H1 (cell line): ENCODE data around the gene ANKS1B. TPM values are rescaled to one million over a fixed set of nuclear protein-coding genes. Genes with fewer than 3 reads are reported as not detected.

Experiments used
- CTCF ChIA-PET: fragments of 300-600 bp; sonication (Branson Sonifier 250); formaldehyde crosslinking; loops from one replicate; lab custom pipeline; 2021; ENCODE audit not compliant: partially characterized antibody; lab: Charles Lee
- POLR2A ChIA-PET: fragments of 300-600 bp; sonication (Branson Sonifier 250); formaldehyde crosslinking; loops from one replicate; lab custom pipeline; 2021; ENCODE audit warnings: inconsistent platforms; ENCODE audit not compliant: partially characterized antibody; lab: Charles Lee
- DNase-seq, 2 experiments: peaks; one replicate each; pipeline versions ENCODE4 v3.0.0 to v3.0.0-alpha.2; 2010 to 2022; ENCODE audit warnings: low spot score in 2 of 2, low read depth in 1 of 2, mixed read lengths in 1 of 2
- FAIRE-seq: peaks from 2 replicates; lab custom pipeline; 2011; peaks lifted over from hg19 to GRCh38; lab: Jason Lieb, UNC
- H2AFZ ChIP-seq: 2 replicates; pipeline ENCODE4 v1.8.1; 2012; ENCODE audit warnings: low read length, inconsistent platforms
- H2AK5ac ChIP-seq: 2 replicates; pipeline ENCODE4 v1.6.1; 2013; ENCODE audit warnings: low read depth, low read length
- H2BK120ac ChIP-seq: replicated peaks from 2 replicates; pipeline ENCODE3; 2013; ENCODE audit warnings: low read depth, low read length, inconsistent platforms
- H2BK12ac ChIP-seq: 2 replicates; pipeline ENCODE4 v1.6.1; 2013; ENCODE audit warnings: low read depth, low read length
- H2BK15ac ChIP-seq: 2 replicates; pipeline ENCODE4 v1.6.1; 2013; ENCODE audit warnings: low read length
- H2BK20ac ChIP-seq: 2 replicates; pipeline ENCODE4 v1.6.1; 2013; ENCODE audit warnings: low read length
- H2BK5ac ChIP-seq: 2 replicates; pipeline ENCODE4 v1.6.1; 2013; ENCODE audit warnings: low read depth, low read length
- H3K14ac ChIP-seq: 2 replicates; pipeline ENCODE4 v1.6.1; 2013; ENCODE audit warnings: inconsistent platforms; ENCODE audit not compliant: insufficient read length
- H3K18ac ChIP-seq: 2 replicates; pipeline ENCODE4 v1.6.1; 2013; ENCODE audit warnings: low read length; ENCODE audit errors: extremely low read depth
- H3K23ac ChIP-seq: 2 replicates; pipeline ENCODE4 v1.6.1; 2013; ENCODE audit warnings: inconsistent platforms; ENCODE audit not compliant: insufficient read length
- H3K23me2 ChIP-seq: 2 replicates; pipeline ENCODE4 v1.6.1; 2013; ENCODE audit warnings: low read depth, low read length
- H3K27ac ChIP-seq: 2 replicates; pipeline ENCODE4 v1.6.1; 2011; ENCODE audit warnings: low read depth, low read length, inconsistent platforms
- H3K27me3 ChIP-seq, 4 experiments: replicated peaks in 1 of 4; 1 replicate in 1 of 4; 2 replicates in 3 of 4; pipeline versions ENCODE4 v1.6.1 to v1.8.1; 2011 to 2013; ENCODE audit warnings: low read length in 3 of 4, mild to moderate bottlenecking in 3 of 4, inconsistent platforms in 2 of 4, mixed read lengths in 2 of 4, moderate library complexity in 1 of 4; ENCODE audit not compliant: control insufficient read depth in 3 of 4, insufficient read depth in 3 of 4; ENCODE audit errors: extremely low read depth in 1 of 4
- H3K36me3 ChIP-seq, 4 experiments: 2 replicates each; pipeline versions ENCODE4 v1.6.1 to v1.8.1; 2011 to 2013; ENCODE audit warnings: mild to moderate bottlenecking in 4 of 4, low read length in 3 of 4, moderate library complexity in 2 of 4, control low read depth in 1 of 4, inconsistent platforms in 1 of 4; ENCODE audit not compliant: insufficient read depth in 4 of 4, control insufficient read depth in 2 of 4
- H3K4ac ChIP-seq: replicated peaks from 2 replicates; pipeline ENCODE3; 2013; ENCODE audit warnings: low read length, low read depth, mixed read lengths, inconsistent platforms; ENCODE audit not compliant: insufficient read length
- H3K4me1 ChIP-seq, 4 experiments: replicated peaks in 1 of 4; 1 replicate in 1 of 4; 2 replicates in 3 of 4; pipeline versions ENCODE4 v1.6.1 to v1.8.1; 2011 to 2013; ENCODE audit warnings: low read length in 3 of 4, inconsistent platforms in 2 of 4, mixed read lengths in 1 of 4; ENCODE audit not compliant: insufficient read depth in 4 of 4, control insufficient read depth in 3 of 4
- H3K4me2 ChIP-seq, 2 experiments: 2 replicates each; pipeline versions ENCODE4 v1.6.1 to v1.8.1; 2011 to 2013; ENCODE audit warnings: low read depth in 2 of 2, low read length in 2 of 2, control low read depth in 1 of 2, inconsistent platforms in 1 of 2, mild to moderate bottlenecking in 1 of 2; ENCODE audit not compliant: insufficient read depth in 1 of 2
- H3K4me3 ChIP-seq, 4 experiments: fragments of 200-600, 300-600 bp in 1 of 4; sonication (generic), shearing (Covaris generic), sonication (Bioruptor Twin) in 1 of 4; 2 replicates each; pipeline versions ENCODE4 v1.5.1 to v1.8.1; 2011 to 2016; ENCODE audit warnings: low read length in 4 of 4, low read depth in 3 of 4, control low read depth in 2 of 4, inconsistent platforms in 2 of 4, mild to moderate bottlenecking in 2 of 4, mixed read lengths in 1 of 4, moderate library complexity in 1 of 4; ENCODE audit not compliant: insufficient read depth in 2 of 4; ENCODE audit errors: extremely low read depth in 1 of 4
- H3K56ac ChIP-seq: replicated peaks from 2 replicates; pipeline ENCODE3; 2013; ENCODE audit warnings: low read depth, mild to moderate bottlenecking, mixed read lengths, low read length, inconsistent platforms; ENCODE audit not compliant: insufficient read length
- H3K79me1 ChIP-seq: 2 replicates; pipeline ENCODE4 v1.6.1; 2013; ENCODE audit warnings: low read depth, low read length, control low read depth
- H3K79me2 ChIP-seq, 2 experiments: 2 replicates each; pipeline versions ENCODE4 v1.6.1 to v1.8.1; 2012 to 2013; ENCODE audit warnings: low read length in 2 of 2, mild to moderate bottlenecking in 2 of 2, inconsistent platforms in 1 of 2; ENCODE audit not compliant: insufficient read depth in 2 of 2, control insufficient read depth in 1 of 2
- H3K9ac ChIP-seq, 4 experiments: replicated peaks in 1 of 4; 1 replicate in 1 of 4; 2 replicates in 3 of 4; pipeline versions ENCODE4 v1.6.1 to v1.8.1; 2011 to 2013; ENCODE audit warnings: low read depth in 3 of 4, low read length in 3 of 4, control low read depth in 2 of 4, mild to moderate bottlenecking in 2 of 4, moderate library complexity in 2 of 4, inconsistent platforms in 1 of 4; ENCODE audit errors: extremely low read depth in 1 of 4
- H3K9me3 ChIP-seq, 2 experiments: 2 replicates each; pipeline versions ENCODE4 v1.6.1 to v1.8.1; 2012 to 2013; ENCODE audit warnings: mild to moderate bottlenecking in 2 of 2, moderate library complexity in 2 of 2, control low read depth in 1 of 2, inconsistent platforms in 1 of 2, low read depth in 1 of 2, low read length in 1 of 2, mixed read lengths in 1 of 2; ENCODE audit not compliant: insufficient read depth in 2 of 2
- H4K20me1 ChIP-seq, 2 experiments: replicated peaks in 1 of 2; 2 replicates each; pipeline versions ENCODE3 to v1.8.1; 2011 to 2013; ENCODE audit warnings: inconsistent platforms in 2 of 2, low read length in 2 of 2, mild to moderate bottlenecking in 1 of 2; ENCODE audit not compliant: insufficient read depth in 2 of 2, control insufficient read depth in 1 of 2
- H4K5ac ChIP-seq: 2 replicates; pipeline ENCODE4 v1.6.1; 2013; ENCODE audit warnings: low read length, low read depth, mixed read lengths, inconsistent platforms; ENCODE audit not compliant: insufficient read length
- H4K8ac ChIP-seq: 2 replicates; pipeline ENCODE4 v1.8.0; 2013; ENCODE audit warnings: mild to moderate bottlenecking, moderate library complexity, low read length, inconsistent platforms; ENCODE audit not compliant: insufficient read depth; ENCODE audit errors: extremely low read depth
- H4K91ac ChIP-seq: replicated peaks from 2 replicates; pipeline ENCODE3; 2013; ENCODE audit warnings: low read length, mixed read lengths, inconsistent platforms; ENCODE audit not compliant: insufficient read length
- BACH1 ChIP-seq: IDR thresholded peaks from 2 replicates; pipeline ENCODE4 v1.6.1; 2012; ENCODE audit warnings: low read length, improper control_type of control experiment
- CTBP2 ChIP-seq: IDR thresholded peaks from 2 replicates; pipeline ENCODE4 v1.7.0; 2011; ENCODE audit warnings: borderline replicate concordance, mild to moderate bottlenecking, moderate library complexity, mixed read lengths, low read length; ENCODE audit not compliant: insufficient read depth, insufficient read length
- JUN ChIP-seq: IDR thresholded peaks from 2 replicates; pipeline ENCODE4 v1.6.1; 2011; ENCODE audit warnings: low read depth, mild to moderate bottlenecking, improper control_type of control experiment, low read length
- KDM1A ChIP-seq: fragments of 200-600, 300-600 bp; sonication (generic); IDR thresholded peaks from 2 replicates; pipeline ENCODE4 v1.7.1; 2016; ENCODE audit warnings: mild to moderate bottlenecking, low read length, borderline replicate concordance
- NRF1 ChIP-seq: IDR thresholded peaks from 2 replicates; pipeline ENCODE4 v1.6.1; 2011; ENCODE audit warnings: mild to moderate bottlenecking, low read depth, low read length, improper control_type of control experiment
- POU5F1 ChIP-seq: IDR thresholded peaks from 2 replicates; pipeline ENCODE4 v1.6.1; 2011; ENCODE audit warnings: low read depth, mild to moderate bottlenecking, low read length, moderate library complexity
- SRF ChIP-seq: IDR thresholded peaks from 2 replicates; pipeline ENCODE4 v1.6.1; 2011; ENCODE audit warnings: mild to moderate bottlenecking, low read depth, low read length, moderate library complexity
- TAF7 ChIP-seq: optimal IDR thresholded peaks from 2 replicates; pipeline ENCODE3; 2011; ENCODE audit warnings: low read depth, mild to moderate bottlenecking, inconsistent platforms, low read length, moderate library complexity, borderline replicate concordance
- YY1 ChIP-seq: IDR thresholded peaks from 2 replicates; pipeline ENCODE4 v1.6.1; 2011; ENCODE audit warnings: low read depth, mild to moderate bottlenecking, low read length
- WGBS, 2 experiments: shearing (Covaris generic) in 1 of 2; methylation state at CpG; one replicate each; pipeline versions ENCODE4 v1.1.6 to v1.1.7; 2013 to 2015; ENCODE audit warnings: low lambda C conversion rate in 2 of 2, mixed read lengths in 2 of 2, inconsistent platforms in 1 of 2, low coverage in 1 of 2, missing lambda C conversion rate in 1 of 2; ENCODE audit not compliant: insufficient replicate concordance in 2 of 2, insufficient coverage in 1 of 2, insufficient read length in 1 of 2; ENCODE audit errors: extremely low coverage in 1 of 2, missing lambda C conversion rate in 1 of 2; 5-methylcytosine and 5-hydroxymethylcytosine counted together
- polyA plus RNA-seq, 7 experiments: library from polyadenylated mRNA; depleted of rRNA in 3 of 7; stranded (reverse) in 5 of 7; unstranded in 2 of 7; fragments of >200 nt in 5 of 7; fragments of 200-250 nt in 2 of 7; gene quantifications; 1 replicate in 5 of 7; 2 replicates in 1 of 7; 4 replicates in 1 of 7; pipeline versions ENCODE4 v1.2.1 to v1.2.3, GENCODE V29; 2011 to 2013; ENCODE audit warnings: missing spikeins in 2 of 7, mixed read lengths in 2 of 7
- total RNA-seq: library from RNA; stranded (reverse); fragmentation: NEBNext Ultra II Directional; extraction: Animal tissue kit (Norgen Biotek cat#: 25700); gene quantifications from 2 replicates; pipeline ENCODE4 v1.2.1, GENCODE V29; 2021
- TF ChIP-seq, protein P1 (sequence below): IDR thresholded peaks from 2 replicates; pipeline ENCODE4 v1.6.1; 2012; ENCODE audit warnings: inconsistent platforms

ANKS1B gene
- total and polyA plus RNA-seq, 2 of the 8 experiments (the other 6 are each of a cell fraction or from before 2014, with no cell fraction given), result 2.7 to 6.1 TPM

DNA sequence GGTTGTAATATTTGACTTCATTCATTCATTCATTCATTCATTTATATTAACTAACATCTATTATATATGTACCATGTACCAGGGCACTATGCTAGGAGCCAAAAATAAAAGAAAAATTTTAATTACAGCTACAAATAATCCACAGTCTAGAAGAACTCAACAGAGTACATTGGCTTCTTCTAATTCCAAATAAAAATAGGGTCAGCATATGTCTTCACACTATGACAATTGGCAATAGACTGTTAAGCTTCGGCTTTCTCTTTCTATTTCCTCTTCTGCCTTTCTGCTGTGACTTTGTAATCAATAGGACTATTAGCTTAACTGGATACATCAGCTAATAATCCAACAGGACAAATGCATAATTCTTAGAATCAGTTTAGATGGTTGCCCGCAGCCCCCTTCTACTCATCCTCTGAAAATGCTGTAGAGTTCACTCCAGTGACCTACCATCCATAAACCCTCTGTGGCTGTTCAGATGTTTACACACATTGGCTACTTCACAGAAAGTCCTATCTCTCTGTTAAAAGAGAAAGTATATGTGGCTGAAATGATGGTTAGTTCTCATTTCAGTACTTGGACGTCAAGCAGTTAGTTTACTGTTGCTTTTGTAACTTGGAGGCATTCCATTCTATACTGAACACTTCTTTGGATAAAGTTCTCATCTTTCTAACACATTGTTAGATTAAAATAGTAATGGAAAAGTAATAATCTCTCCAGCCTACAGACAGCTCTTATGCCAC is 782.7 kb downstream of the ANKS1B start:
- no peak overlapping the region for H3K4ac ChIP-seq
- H3K4me2 ChIP-seq, result no peak overlapping the region
- POLR2A ChIA-PET, result no interaction called here
- TF ChIP-seq CTBP2, result no peak
- TF ChIP-seq POU5F1, result no peak
- TF ChIP-seq NRF1, result no peak
- TF ChIP-seq YY1, result no peak
- TF ChIP-seq JUN, result no peak
- TF ChIP-seq SRF, result no peak
- no peak for TF ChIP-seq KDM1A
- no peak for TF ChIP-seq TAF7
- no peak for TF ChIP-seq BACH1
- TF ChIP-seq, protein P1, sequence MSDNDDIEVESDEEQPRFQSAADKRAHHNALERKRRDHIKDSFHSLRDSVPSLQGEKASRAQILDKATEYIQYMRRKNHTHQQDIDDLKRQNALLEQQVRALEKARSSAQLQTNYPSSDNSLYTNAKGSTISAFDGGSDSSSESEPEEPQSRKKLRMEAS, result no peak
- TF ChIP-seq, all 59 proteins: peak for 0
- Histone ChIP-seq H3K79me2 (no peaks in the 10 kb centered on the region), H4K8ac (no peak overlapping the region), H3K36me3 (no peaks in the 10 kb centered on the region), H3K23ac (no peak overlapping the region), H3K23me2 (no peaks in the 10 kb centered on the region), H3K18ac (no peak overlapping the region), H2BK15ac (no peak overlapping the region), H2AFZ (no peak overlapping the region), H4K20me1 (no peaks in the 10 kb centered on the region), H3K79me1 (no peaks in the 10 kb centered on the region), H3K4me1 (no peaks in the 10 kb centered on the region), H2AK5ac (no peak overlapping the region), H3K9me3 (no peaks in the 10 kb centered on the region), H2BK5ac (no peak overlapping the region), H3K14ac (no peak overlapping the region), H3K27ac (no peak overlapping the region), H2BK120ac (no peak overlapping the region), H4K91ac (no peak overlapping the region), H3K27me3 (no peaks in the 10 kb centered on the region), H4K5ac (no peak overlapping the region), H3K4me3 (no peak overlapping the region), H2BK12ac (no peak overlapping the region), H3K9ac (no peak overlapping the region), H2BK20ac (no peak overlapping the region), H3K56ac (no peak overlapping the region)
- no peak for DNase-seq
- FAIRE-seq, result no peak
- CTCF ChIA-PET, result interaction anchor here (1.0 to 1.9 kb wide), 2 partner anchors 30 to 160 kb away, joined by 4 to 6 read pairs; no protein-coding TSS in a partner anchor
- WGBS, 2 experiments, result 89% methylated on average over 3 of the region's 3 CpGs; no CpG with 5 or more reads in 1 of the 2 experiments
